H1 (cell line): Measurements from ENCODE around the gene CD163. TPM values are rescaled to one million over a fixed set of nuclear protein-coding genes. Genes with fewer than 3 reads are reported as not detected.

ENCODE experiments used
- CTCF ChIA-PET: fragments of 300-600 bp; sonication (Branson Sonifier 250); formaldehyde crosslinking; loops from one replicate; lab custom pipeline; 2021; ENCODE audit not compliant: partially characterized antibody; lab: Charles Lee
- POLR2A ChIA-PET: fragments of 300-600 bp; sonication (Branson Sonifier 250); formaldehyde crosslinking; loops from one replicate; lab custom pipeline; 2021; ENCODE audit warnings: inconsistent platforms; ENCODE audit not compliant: partially characterized antibody; lab: Charles Lee
- DNase-seq, 2 experiments: peaks; one replicate each; pipeline versions ENCODE4 v3.0.0 to v3.0.0-alpha.2; 2010 to 2022; ENCODE audit warnings: low spot score in 2 of 2, low read depth in 1 of 2, mixed read lengths in 1 of 2
- FAIRE-seq: peaks from 2 replicates; lab custom pipeline; 2011; peaks lifted over from hg19 to GRCh38; lab: Jason Lieb, UNC
- H2AFZ ChIP-seq: 2 replicates; pipeline ENCODE4 v1.8.1; 2012; ENCODE audit warnings: low read length, inconsistent platforms
- H2AK5ac ChIP-seq: 2 replicates; pipeline ENCODE4 v1.6.1; 2013; ENCODE audit warnings: low read depth, low read length
- H2BK120ac ChIP-seq: replicated peaks from 2 replicates; pipeline ENCODE3; 2013; ENCODE audit warnings: low read depth, low read length, inconsistent platforms
- H2BK12ac ChIP-seq: 2 replicates; pipeline ENCODE4 v1.6.1; 2013; ENCODE audit warnings: low read depth, low read length
- H2BK15ac ChIP-seq: 2 replicates; pipeline ENCODE4 v1.6.1; 2013; ENCODE audit warnings: low read length
- H2BK20ac ChIP-seq: 2 replicates; pipeline ENCODE4 v1.6.1; 2013; ENCODE audit warnings: low read length
- H2BK5ac ChIP-seq: 2 replicates; pipeline ENCODE4 v1.6.1; 2013; ENCODE audit warnings: low read depth, low read length
- H3K14ac ChIP-seq: 2 replicates; pipeline ENCODE4 v1.6.1; 2013; ENCODE audit warnings: inconsistent platforms; ENCODE audit not compliant: insufficient read length
- H3K18ac ChIP-seq: 2 replicates; pipeline ENCODE4 v1.6.1; 2013; ENCODE audit warnings: low read length; ENCODE audit errors: extremely low read depth
- H3K23ac ChIP-seq: 2 replicates; pipeline ENCODE4 v1.6.1; 2013; ENCODE audit warnings: inconsistent platforms; ENCODE audit not compliant: insufficient read length
- H3K23me2 ChIP-seq: 2 replicates; pipeline ENCODE4 v1.6.1; 2013; ENCODE audit warnings: low read depth, low read length
- H3K27ac ChIP-seq: 2 replicates; pipeline ENCODE4 v1.6.1; 2011; ENCODE audit warnings: low read depth, low read length, inconsistent platforms
- H3K27me3 ChIP-seq, 4 experiments: replicated peaks in 1 of 4; 1 replicate in 1 of 4; 2 replicates in 3 of 4; pipeline versions ENCODE4 v1.6.1 to v1.8.1; 2011 to 2013; ENCODE audit warnings: low read length in 3 of 4, mild to moderate bottlenecking in 3 of 4, inconsistent platforms in 2 of 4, mixed read lengths in 2 of 4, moderate library complexity in 1 of 4; ENCODE audit not compliant: control insufficient read depth in 3 of 4, insufficient read depth in 3 of 4; ENCODE audit errors: extremely low read depth in 1 of 4
- H3K36me3 ChIP-seq, 4 experiments: 2 replicates each; pipeline versions ENCODE4 v1.6.1 to v1.8.1; 2011 to 2013; ENCODE audit warnings: mild to moderate bottlenecking in 4 of 4, low read length in 3 of 4, moderate library complexity in 2 of 4, control low read depth in 1 of 4, inconsistent platforms in 1 of 4; ENCODE audit not compliant: insufficient read depth in 4 of 4, control insufficient read depth in 2 of 4
- H3K4ac ChIP-seq: replicated peaks from 2 replicates; pipeline ENCODE3; 2013; ENCODE audit warnings: low read length, low read depth, mixed read lengths, inconsistent platforms; ENCODE audit not compliant: insufficient read length
- H3K4me1 ChIP-seq, 4 experiments: replicated peaks in 1 of 4; 1 replicate in 1 of 4; 2 replicates in 3 of 4; pipeline versions ENCODE4 v1.6.1 to v1.8.1; 2011 to 2013; ENCODE audit warnings: low read length in 3 of 4, inconsistent platforms in 2 of 4, mixed read lengths in 1 of 4; ENCODE audit not compliant: insufficient read depth in 4 of 4, control insufficient read depth in 3 of 4
- H3K4me2 ChIP-seq, 2 experiments: 2 replicates each; pipeline versions ENCODE4 v1.6.1 to v1.8.1; 2011 to 2013; ENCODE audit warnings: low read depth in 2 of 2, low read length in 2 of 2, control low read depth in 1 of 2, inconsistent platforms in 1 of 2, mild to moderate bottlenecking in 1 of 2; ENCODE audit not compliant: insufficient read depth in 1 of 2
- H3K4me3 ChIP-seq, 4 experiments: fragments of 200-600, 300-600 bp in 1 of 4; sonication (generic), shearing (Covaris generic), sonication (Bioruptor Twin) in 1 of 4; 2 replicates each; pipeline versions ENCODE4 v1.5.1 to v1.8.1; 2011 to 2016; ENCODE audit warnings: low read length in 4 of 4, low read depth in 3 of 4, control low read depth in 2 of 4, inconsistent platforms in 2 of 4, mild to moderate bottlenecking in 2 of 4, mixed read lengths in 1 of 4, moderate library complexity in 1 of 4; ENCODE audit not compliant: insufficient read depth in 2 of 4; ENCODE audit errors: extremely low read depth in 1 of 4
- H3K56ac ChIP-seq: replicated peaks from 2 replicates; pipeline ENCODE3; 2013; ENCODE audit warnings: low read depth, mild to moderate bottlenecking, mixed read lengths, low read length, inconsistent platforms; ENCODE audit not compliant: insufficient read length
- H3K79me1 ChIP-seq: 2 replicates; pipeline ENCODE4 v1.6.1; 2013; ENCODE audit warnings: low read depth, low read length, control low read depth
- H3K79me2 ChIP-seq, 2 experiments: 2 replicates each; pipeline versions ENCODE4 v1.6.1 to v1.8.1; 2012 to 2013; ENCODE audit warnings: low read length in 2 of 2, mild to moderate bottlenecking in 2 of 2, inconsistent platforms in 1 of 2; ENCODE audit not compliant: insufficient read depth in 2 of 2, control insufficient read depth in 1 of 2
- H3K9ac ChIP-seq, 4 experiments: replicated peaks in 1 of 4; 1 replicate in 1 of 4; 2 replicates in 3 of 4; pipeline versions ENCODE4 v1.6.1 to v1.8.1; 2011 to 2013; ENCODE audit warnings: low read depth in 3 of 4, low read length in 3 of 4, control low read depth in 2 of 4, mild to moderate bottlenecking in 2 of 4, moderate library complexity in 2 of 4, inconsistent platforms in 1 of 4; ENCODE audit errors: extremely low read depth in 1 of 4
- H3K9me3 ChIP-seq, 2 experiments: 2 replicates each; pipeline versions ENCODE4 v1.6.1 to v1.8.1; 2012 to 2013; ENCODE audit warnings: mild to moderate bottlenecking in 2 of 2, moderate library complexity in 2 of 2, control low read depth in 1 of 2, inconsistent platforms in 1 of 2, low read depth in 1 of 2, low read length in 1 of 2, mixed read lengths in 1 of 2; ENCODE audit not compliant: insufficient read depth in 2 of 2
- H4K20me1 ChIP-seq, 2 experiments: replicated peaks in 1 of 2; 2 replicates each; pipeline versions ENCODE3 to v1.8.1; 2011 to 2013; ENCODE audit warnings: inconsistent platforms in 2 of 2, low read length in 2 of 2, mild to moderate bottlenecking in 1 of 2; ENCODE audit not compliant: insufficient read depth in 2 of 2, control insufficient read depth in 1 of 2
- H4K5ac ChIP-seq: 2 replicates; pipeline ENCODE4 v1.6.1; 2013; ENCODE audit warnings: low read length, low read depth, mixed read lengths, inconsistent platforms; ENCODE audit not compliant: insufficient read length
- H4K8ac ChIP-seq: 2 replicates; pipeline ENCODE4 v1.8.0; 2013; ENCODE audit warnings: mild to moderate bottlenecking, moderate library complexity, low read length, inconsistent platforms; ENCODE audit not compliant: insufficient read depth; ENCODE audit errors: extremely low read depth
- H4K91ac ChIP-seq: replicated peaks from 2 replicates; pipeline ENCODE3; 2013; ENCODE audit warnings: low read length, mixed read lengths, inconsistent platforms; ENCODE audit not compliant: insufficient read length
- GTF2F1 ChIP-seq: IDR thresholded peaks from 2 replicates; pipeline ENCODE4 v1.6.1; 2012; ENCODE audit warnings: low read depth, low read length, improper control_type of control experiment, borderline replicate concordance
- YY1 ChIP-seq: IDR thresholded peaks from 2 replicates; pipeline ENCODE4 v1.6.1; 2011; ENCODE audit warnings: low read depth, mild to moderate bottlenecking, low read length
- WGBS, 2 experiments: shearing (Covaris generic) in 1 of 2; methylation state at CpG; one replicate each; pipeline versions ENCODE4 v1.1.6 to v1.1.7; 2013 to 2015; ENCODE audit warnings: low lambda C conversion rate in 2 of 2, mixed read lengths in 2 of 2, inconsistent platforms in 1 of 2, low coverage in 1 of 2, missing lambda C conversion rate in 1 of 2; ENCODE audit not compliant: insufficient replicate concordance in 2 of 2, insufficient coverage in 1 of 2, insufficient read length in 1 of 2; ENCODE audit errors: extremely low coverage in 1 of 2, missing lambda C conversion rate in 1 of 2; 5-methylcytosine and 5-hydroxymethylcytosine counted together
- polyA plus RNA-seq, 7 experiments: library from polyadenylated mRNA; depleted of rRNA in 3 of 7; stranded (reverse) in 5 of 7; unstranded in 2 of 7; fragments of >200 nt in 5 of 7; fragments of 200-250 nt in 2 of 7; gene quantifications; 1 replicate in 5 of 7; 2 replicates in 1 of 7; 4 replicates in 1 of 7; pipeline versions ENCODE4 v1.2.1 to v1.2.3, GENCODE V29; 2011 to 2013; ENCODE audit warnings: missing spikeins in 2 of 7, mixed read lengths in 2 of 7
- total RNA-seq: library from RNA; stranded (reverse); fragmentation: NEBNext Ultra II Directional; extraction: Animal tissue kit (Norgen Biotek cat#: 25700); gene quantifications from 2 replicates; pipeline ENCODE4 v1.2.1, GENCODE V29; 2021

Gene CD163
- total and polyA plus RNA-seq, 2 of the 8 experiments (the other 6 are each of a cell fraction or from before 2014, with no cell fraction given) = 0.02 TPM; not detected in 1

DNA sequence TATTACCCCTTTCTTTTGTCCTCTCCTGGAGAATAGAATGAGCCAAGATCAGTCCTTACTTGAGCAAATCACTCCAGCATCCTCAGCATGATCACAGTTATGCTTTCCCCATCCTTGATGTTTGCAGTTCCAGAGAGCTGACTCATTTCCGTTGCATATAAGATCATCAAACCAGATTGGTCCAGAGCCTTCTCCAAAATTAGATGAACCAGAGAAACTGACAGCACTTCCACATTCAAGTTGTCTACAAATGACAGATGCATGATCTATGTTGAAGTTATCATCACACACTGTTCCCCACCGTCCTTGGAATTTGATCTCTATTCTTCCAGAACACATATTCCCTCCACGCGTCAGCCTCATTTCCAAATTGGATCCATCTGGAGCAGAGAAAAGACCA, 4.8 kb downstream of the CD163 start:
- Histone ChIP-seq H3K9ac (no peak overlapping the region), H3K36me3 (no peaks in the 10 kb centered on the region), H2AK5ac (no peak overlapping the region), H3K14ac (no peak overlapping the region), H2BK15ac (no peak overlapping the region), H4K91ac (no peak overlapping the region), H3K56ac (no peak overlapping the region), H3K4me1 (peaks cover 0 to 5% (median 0%) of the 10 kb centered on the region in 4 experiments; a peak in 1 of 7 replicates), H3K23me2 (no peaks in the 10 kb centered on the region), H3K4me3 (no peak overlapping the region), H3K23ac (no peak overlapping the region), H2BK120ac (no peak overlapping the region), H3K9me3 (no peaks in the 10 kb centered on the region), H4K8ac (no peak overlapping the region), H3K79me1 (no peaks in the 10 kb centered on the region), H3K18ac (no peak overlapping the region), H3K79me2 (no peaks in the 10 kb centered on the region), H3K27me3 (no peaks in the 10 kb centered on the region), H2BK5ac (no peak overlapping the region), H3K4ac (no peak overlapping the region), H2BK12ac (no peak overlapping the region), H3K27ac (no peak overlapping the region), H3K4me2 (no peak overlapping the region), H2AFZ (peak overlapping the region; percentile 34; the same call in 1 of the 2 replicates), H4K20me1 (no peaks in the 10 kb centered on the region), H4K5ac (no peak overlapping the region), H2BK20ac (no peak overlapping the region)
- DNase-seq = no peak
- peak; percentile 55 for FAIRE-seq
- WGBS, 2 experiments = 79% methylated on average over 4 of the region's 4 CpGs; no CpG with 5 or more reads in 1 of the 2 experiments
- ChIA-PET POLR2A (no interaction called here), CTCF (no interaction called here)
- TF ChIP-seq GTF2F1 (no peak), YY1 (no peak)
